ENCODE measurements around the gene DDX27.

DDX27 gene

DNA sequence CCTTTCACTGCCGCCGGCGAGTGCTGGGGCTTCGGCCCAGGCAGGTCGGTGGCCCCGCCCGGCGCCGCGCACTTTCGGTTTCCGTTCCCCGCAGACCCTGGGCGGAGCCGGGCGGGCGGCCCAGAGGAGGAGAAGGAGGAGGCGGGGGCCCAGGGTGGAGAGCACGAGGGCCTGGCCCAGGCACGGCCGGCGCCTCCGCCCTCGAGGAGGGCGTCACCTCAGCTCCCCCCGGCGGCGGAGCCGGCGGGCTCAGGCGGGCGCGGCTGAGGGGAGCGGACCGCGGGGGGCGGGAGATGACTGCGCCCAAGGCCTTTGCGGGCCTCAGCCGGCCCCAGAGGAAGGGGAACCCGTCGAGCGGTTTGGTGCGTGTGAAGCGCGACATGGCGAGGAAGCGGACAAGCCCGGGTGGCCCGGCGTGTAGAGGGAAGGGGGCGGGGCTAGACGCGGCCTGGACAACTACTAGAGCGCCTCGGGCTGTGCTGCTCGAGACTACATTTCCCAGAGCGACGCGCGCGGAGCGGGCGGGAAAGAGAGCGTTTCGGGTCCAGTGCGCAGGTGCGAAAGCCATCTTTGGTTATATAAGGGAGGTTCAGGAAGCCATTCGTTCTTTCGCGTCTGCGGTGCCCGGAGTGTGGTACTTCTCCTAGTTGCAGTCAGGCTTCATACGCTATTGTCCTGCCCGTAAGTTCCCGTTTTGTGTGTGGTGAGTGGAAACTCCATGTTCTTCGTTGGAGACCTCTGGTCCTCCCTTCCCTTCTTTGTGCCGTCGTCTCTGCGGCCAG, 59.0 kb downstream of the DDX27 start, which contains the start of gene ZNFX1:
TSS of gene ZNFX1 (minus strand) at position 22 of the 782 bp plus-strand sequence. CDS start 2,218 bp downstream, outside the sequence.
- DNase-seq (ENCODE audit: low read depth in 2 of 2), result peak; percentile 98 to 99

DNA sequence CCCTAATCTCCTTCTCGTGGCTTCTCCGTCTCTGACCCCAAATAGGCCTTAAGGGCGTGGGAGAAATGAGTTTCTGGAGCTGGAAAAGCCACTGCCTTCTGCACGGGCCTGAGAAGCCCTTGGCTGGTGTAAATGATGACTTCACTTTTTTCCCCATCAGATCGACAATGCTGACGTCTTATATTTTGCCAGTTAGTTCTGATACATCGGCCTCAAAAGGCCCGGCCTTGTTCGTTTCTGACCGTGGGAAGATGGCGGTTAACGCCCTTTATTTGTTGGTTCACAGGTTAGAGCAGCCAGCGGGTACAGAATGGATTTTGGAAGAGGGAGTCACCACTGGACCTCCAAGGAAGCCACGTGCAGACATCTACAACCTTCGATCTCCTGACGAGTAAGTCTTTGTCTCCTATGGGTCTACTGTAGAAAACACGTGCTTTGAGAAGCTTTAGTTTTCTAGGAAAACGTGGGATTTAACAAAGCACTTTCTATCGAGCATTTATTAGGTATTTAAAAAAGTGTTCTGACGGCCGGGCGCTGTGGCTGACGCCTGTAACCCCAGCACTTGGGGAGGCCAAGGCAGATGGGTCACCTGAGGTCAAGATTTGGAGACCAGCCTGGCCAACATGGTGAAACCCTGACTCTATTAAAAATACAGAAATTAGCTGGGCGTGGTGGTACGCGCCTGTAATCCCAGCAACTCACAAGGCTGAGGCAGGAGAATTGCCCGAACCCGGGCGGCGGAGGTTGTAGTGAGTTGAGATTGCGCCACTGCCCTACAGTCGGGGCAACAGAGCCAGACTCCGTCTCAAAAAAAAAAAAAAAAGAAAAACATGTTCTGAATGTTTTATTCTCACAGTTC, 59.8 kb downstream of the DDX27 start:
- DNase-seq (ENCODE audit: low read depth in 2 of 2), result no peak

DNA sequence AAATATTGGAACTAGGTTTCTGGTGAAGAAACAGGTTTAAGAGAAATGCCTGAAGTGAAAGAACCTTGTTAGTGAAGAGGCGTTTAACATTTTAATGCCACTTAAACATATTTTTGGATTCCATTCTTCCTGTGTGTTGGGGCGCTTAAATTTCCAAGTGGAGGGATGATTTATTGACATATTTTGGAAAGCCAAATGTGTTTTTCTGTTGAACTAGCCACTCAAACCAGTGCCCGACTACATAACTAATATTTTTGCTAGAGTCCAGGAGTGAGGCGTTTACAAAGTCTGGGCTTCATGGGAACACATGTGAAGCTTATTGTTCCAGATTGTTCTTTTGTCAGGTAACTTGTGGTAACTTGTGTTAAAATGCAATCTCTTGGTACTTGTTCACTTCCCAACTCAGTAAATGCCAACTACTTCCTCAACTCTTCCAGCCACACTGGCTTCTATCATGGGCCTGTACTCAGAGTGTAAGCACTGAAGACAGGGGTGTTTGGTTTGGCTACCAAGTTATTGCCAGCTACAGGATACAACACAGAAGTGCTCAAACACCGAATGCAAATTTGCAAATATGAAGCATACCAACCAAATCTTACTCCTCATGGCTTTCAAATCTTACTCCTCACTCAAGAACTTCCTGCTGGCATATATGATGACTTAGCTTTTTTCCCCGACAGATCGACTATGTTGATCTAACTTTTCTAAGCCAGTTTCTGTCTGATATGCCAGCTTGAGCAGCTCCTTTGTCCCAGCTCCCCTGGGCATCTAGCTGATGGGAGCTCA, 60.7 kb downstream of the DDX27 start:
- no peak for DNase-seq (ENCODE audit: low read depth in 2 of 2)

DNA sequence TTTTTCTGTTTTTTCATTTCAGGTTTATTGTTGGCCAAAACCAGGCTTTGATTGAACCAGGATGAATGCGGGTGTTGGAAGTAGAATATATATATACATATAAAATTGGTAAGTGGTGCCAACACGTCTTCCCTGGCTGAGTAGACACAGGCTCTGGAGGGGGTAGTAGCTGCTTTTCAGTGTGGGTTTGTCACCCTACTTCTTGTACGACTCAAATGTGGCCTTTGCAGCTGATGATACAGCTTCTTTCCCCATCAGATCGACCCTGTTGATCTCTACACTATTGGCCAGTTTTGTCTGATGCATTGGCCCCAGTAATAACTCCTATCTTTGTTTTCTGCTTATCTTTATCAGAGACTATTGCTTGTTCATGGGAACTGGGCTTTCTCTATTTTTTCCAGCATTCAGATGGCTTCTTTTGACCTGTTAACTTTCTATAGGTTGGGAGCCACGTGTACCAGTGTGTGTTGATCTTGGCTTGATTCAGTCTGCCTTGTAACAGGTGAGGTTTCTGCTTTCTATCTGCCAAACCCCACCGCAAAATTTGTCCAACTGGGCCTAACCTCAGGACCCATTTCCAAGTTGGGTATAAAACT, 61.3 kb downstream of the DDX27 start:
- DNase-seq (ENCODE audit: low read depth in 2 of 2), result no peak

DNA sequence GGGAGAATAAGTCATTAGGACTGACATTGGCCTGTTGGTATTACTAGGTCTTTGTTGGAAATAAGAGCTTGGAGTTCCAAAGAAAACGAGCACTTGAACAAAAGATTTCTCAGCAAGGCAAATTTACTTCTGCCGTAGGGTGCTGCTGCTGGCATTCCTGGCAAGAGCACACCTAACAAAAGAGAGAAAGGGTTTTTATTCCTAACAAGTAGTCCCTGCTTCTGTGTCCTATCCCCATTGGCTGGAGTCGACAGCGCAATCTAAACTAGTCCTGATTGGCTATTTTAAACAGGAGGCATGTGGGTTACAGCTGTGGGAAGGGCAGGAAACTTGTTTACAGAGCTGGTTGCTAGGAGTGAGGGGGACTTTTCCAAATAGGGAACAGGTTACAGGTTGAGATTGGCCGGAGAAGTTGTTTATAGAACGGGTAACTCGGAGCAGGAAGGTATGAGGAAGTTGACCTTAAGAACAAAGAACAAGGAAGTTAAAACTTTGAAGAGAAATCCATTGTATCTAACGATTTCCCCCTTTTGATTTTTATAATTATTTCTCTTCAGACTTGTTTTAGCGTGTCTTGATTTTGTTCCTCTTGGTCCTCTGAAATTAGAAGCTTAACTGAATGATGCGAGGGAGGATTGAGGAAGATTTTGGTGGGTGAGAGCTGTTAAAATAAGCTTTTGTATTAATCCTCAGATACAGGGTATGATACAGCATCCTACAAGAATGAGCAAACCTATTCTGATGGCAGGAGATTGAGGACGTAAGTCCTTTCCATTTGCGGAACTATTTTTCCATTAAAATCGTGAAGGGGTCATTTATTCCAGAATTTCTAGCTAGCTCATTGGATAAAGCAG, 62.1 kb downstream of the DDX27 start:
- no peak for DNase-seq (ENCODE audit: low read depth in 2 of 2)

DNA sequence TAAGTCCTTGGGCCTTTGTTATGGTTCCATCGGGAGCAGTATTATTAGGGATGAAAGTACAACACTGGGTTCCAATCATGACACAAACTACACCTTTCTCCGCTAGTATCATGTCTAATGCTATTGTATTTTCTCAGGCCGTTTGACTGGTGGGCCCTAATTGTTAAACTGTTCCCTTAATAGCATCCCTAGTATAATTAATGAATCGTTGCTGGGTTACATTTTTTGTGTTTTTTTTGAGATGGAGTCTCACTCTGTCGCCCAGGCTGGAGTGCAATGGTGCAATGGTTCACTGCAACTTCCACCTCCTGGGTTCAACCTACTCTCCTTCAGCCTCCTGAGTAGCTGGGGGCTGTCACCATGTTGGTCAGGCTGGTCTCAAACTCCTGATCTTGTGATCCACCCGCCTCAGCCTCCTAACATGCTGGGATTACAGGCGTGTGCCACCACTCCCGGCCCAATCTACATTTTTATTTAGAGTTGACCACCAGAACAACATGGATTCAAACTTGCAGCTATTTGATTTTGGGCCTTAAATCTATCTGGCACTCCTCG, 62.8 kb downstream of the DDX27 start:
- no peak for DNase-seq (ENCODE audit: low read depth in 2 of 2)

DNA sequence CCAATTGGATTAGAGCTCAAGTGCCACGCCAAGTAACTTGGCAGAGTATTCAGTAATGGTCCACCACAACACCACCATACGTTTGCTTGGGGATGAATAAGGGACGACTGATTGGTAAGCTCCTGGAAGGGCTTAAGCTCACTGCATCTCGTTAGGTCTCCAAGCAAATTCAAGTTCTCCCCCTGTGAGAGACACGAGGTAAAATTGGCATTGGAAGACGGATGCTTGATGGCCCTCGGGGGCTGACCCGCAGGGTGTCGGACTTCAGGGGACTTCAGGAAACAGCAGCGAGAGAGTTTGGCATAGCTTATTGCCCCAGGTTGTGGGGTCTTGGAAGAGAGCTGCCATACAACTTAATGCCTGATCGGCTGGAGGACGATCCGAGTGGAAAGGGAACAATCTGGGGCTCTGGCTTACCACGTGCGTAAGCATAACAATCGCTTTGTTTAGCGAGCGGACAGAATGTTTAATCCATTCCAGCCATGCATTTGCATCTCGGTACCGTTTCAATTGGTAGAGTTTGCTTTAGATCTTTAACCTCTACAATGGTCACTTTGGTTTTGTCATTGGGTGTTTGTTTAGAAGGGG, 63.5 kb downstream of the DDX27 start:
- DNase-seq (ENCODE audit: low read depth in 2 of 2), result no peak

DNA sequence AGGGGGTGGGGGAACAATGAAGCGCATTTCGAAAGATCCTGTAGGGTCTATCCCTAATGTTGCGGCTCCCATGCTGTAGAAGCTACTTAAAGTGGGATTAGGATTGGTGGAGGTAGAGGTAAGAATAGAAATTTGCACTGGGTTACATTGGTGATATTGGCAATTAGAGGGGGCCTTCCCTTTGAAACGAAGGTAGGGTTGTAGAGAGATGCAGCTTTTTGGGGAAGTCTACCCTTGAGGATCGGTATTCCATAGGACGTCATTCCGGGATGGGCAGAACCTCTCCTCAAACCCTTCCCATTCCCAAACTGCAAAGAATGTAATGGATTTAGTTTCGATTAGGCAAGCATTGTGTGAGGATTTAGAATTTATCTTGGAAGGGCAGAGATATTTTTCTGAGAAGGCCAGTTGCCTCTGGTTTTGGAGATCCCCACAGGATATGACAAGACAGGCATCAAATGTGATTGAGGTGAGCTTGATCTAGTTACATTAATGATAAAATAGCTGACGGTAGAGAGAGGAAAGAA, 64.0 kb downstream of the DDX27 start:
- DNase-seq (ENCODE audit: low read depth in 2 of 2), result no peak

DNA sequence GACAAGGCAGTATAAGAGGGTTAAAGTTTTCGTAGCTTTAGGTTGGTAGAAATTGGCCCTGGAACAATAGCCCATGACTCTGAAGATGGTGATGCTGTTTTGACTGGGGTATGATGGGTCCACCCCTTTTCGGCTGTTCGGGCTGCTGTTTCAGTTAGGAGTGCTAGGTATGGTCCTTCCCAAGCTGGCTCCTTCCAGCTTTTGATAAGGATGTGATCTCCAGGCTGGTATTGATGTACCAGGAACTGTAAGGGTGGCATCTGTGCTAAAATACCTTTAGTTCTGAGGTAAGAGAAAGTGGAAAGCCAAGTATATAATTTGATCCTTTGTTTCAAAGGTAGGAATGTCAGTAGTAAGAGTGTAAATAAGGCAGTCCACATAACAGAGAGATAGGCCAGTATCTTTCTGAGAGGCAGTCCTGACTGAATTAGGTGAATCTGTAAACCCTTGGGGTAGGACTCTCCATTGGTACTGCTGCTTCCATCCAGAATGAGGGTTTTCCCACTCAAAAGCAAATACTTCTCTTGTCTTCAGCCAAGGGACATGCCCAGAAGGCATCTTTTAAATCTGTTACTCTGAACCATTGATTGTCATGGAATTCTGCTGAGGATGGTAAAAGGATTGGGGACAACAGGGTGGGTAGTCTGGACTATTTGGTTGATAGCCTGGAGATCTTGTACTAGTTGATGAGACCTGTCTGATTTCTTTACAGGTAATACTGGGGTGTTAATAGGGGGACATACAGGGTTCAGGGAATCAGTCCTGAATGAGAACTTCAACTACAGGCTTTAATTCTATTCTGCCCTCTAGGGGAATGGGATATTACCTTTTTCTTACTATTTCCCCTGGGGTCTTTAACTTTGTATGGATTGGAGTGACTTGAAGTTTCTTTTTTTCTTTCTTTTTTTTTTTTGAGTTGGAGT, 64.7 kb downstream of the DDX27 start:
- no peak for DNase-seq (ENCODE audit: low read depth in 2 of 2)

DNA sequence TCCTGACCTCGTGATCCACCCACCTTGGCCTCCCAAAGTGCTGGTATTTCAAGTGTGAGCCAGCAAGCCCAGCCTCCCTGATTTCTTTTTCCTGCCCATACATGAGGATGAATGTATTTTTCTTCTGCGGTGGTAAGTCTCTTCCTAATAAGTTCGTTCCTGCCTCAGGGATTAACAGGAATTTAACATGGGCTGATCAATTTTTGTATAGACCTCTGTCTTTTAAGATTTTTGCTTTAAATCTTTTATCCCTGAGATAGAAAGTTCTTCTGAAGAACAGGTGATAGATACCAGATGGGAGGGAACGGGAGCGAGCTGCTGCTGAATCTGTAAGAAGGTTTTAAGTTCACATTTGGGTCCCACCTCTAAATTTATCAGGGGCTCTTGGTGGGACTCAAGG, 65.6 kb downstream of the DDX27 start:
- no peak for DNase-seq (ENCODE audit: low read depth in 2 of 2)

DNA sequence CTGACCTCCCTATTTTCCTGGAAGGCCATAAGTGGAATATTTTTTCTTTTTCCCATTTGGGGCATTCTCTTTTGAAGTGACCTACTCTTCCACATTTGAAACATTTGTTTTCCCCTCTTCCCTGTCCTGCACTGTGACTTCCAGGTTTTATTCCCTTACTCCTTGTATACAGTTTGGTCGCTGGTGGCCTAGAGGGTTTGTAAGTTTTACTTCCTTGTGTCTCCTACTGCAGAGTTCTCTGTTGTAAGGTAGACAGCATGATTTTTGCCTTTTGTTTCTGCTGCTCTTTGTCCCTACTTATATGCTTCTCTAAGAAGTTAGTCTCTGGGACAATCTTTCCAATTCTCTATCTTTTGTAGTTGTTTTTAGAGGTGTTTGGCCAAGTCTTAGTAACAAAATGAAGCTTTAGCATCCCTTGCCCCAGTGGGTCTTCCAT, 66.0 kb downstream of the DDX27 start:
- DNase-seq (ENCODE audit: low read depth in 2 of 2), result no peak

DNA sequence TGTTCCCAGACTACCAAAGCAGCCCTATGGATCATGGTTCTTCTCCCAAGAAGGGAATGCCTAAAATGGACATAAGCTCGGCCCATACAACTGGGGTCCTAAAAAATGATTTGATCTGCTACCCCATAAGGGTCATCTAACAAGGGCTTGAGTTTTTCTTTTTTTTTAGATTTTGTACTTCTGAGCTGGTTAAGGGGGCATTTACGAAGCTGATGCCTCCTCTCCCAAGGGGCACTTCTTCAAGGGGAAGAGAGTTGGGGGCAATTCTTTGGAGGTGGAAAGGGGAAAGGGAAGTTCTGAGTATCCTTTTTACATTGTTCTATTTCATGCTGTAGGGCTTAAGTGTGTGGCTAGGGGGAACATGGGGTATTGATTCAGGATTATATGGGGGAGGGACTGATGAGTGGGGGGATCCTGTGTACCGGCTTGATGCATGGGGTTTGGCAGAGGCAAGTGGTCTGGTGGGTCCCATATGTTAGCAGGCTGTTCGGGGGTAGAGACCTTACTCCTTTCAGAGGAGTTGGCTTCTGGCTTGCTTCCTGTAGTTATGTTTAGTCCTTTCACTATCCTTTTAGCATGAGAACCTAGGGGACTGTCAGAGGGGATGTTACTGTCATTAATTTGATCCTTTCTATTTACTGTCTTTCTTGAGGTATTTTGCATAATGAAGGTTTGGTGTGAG, 66.7 kb downstream of the DDX27 start:
- DNase-seq (ENCODE audit: low read depth in 2 of 2), result no peak

DNA sequence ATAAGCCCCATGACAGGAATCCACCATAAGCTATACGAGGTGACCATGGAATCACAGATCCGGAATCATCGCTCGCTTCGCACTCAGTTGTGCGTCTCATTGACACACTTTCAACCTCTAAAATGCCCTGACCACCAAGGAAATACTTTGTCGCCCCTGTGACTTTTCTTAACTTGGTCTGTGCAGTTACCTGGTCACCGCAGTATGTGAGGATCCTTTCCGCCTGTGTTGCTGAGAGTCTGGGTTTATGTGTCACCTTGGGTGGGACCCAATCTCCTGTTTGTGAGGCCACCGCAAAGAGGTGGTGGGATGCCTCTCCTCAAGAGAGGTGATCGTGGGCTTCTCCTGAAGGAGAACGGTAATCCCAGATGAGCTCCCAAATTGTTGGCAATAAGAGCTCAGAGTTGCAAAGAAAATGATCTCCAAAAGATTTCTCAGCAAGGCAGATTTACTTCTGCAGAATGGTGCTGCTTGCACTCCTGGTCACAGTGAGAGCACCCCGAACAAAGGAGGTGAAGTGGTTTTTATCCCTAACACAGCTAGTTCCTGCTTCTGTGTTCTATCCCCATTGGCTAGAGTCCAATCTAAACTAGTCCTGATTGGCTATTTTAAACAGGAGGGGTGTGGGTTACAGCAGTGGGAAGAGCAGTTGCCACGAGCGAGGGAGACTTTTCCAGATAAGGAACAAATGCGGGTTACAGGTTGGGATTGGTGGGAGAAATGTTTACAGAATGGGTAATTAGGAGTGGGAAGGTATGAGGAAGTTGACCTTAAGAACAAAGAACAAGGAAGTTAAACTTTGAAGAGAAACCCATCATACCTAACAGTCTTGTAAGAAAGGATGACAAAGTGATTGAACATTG, 67.7 kb downstream of the DDX27 start:
- no peak for DNase-seq (ENCODE audit: low read depth in 2 of 2)

DNA sequence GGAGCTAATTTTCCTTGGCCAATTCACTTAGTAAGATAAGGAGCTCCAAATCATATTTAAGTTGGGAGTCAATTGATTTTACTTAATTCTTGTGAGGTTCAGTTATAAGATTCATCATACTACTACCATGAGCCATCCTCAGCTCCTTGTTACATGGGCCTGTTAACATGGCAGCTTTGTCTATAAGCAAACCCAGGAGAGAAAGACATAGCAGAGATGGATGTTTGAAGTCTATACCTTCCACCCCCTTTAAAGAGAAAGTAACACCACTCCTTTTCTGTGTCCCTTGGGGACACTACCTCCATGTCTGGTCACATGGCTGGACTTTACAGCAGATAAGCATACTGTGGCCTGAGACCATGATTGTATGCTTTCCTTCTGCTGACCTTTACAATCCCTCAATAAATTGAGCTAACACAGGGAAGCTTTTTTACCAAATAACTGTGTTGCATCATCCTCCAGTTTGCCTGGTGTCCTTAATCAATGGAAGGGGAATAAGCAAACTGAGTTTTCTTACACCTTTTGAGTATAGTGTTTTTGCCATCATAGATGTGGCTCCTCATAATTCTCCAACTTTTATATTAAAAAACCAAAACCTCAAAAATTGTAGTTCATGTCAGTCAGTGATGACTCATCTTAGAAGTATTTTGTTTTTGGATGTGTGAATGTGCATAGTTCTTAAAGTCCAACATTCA, 68.5 kb downstream of the DDX27 start:
- no peak for DNase-seq (ENCODE audit: low read depth in 2 of 2)

DNA sequence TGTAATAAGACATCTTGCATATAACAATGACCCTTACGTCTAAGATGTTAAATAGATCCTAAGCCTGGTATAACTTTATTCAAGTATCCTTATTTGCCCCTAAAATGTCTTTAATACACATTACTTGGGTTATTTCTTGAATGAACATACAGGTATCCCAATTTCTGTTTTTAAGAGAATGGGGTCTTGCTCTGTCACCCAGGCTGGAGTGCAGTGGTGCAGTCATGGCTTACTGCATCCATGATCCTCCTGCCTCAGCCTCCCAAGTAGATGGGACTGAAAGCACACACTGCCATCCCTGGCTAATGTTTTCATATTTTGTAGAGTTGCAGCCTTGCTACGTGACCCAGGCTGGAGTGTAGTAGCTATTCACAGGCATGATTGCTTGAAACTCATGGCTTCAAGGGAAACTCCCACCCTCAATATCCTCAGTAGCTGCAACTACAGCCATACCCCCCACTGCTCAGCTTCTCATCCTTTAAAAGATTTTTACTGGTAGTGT, 69.1 kb downstream of the DDX27 start:
- DNase-seq (ENCODE audit: low read depth in 2 of 2), result no peak

All from activated CD4-positive, alpha-beta T cell treated with anti-CD3 and anti-CD28 coated beads for 24 hours (primary cell).